HepG2 (cell line): ENCODE data around the gene GRM8. TPM values are rescaled to one million over a fixed set of nuclear protein-coding genes. Genes with fewer than 3 reads are reported as not detected.

Experiments used
- ATAC-seq: fragments of 200-7000 bp; cut with Tn5 transposase; 3 replicates; pipeline ENCODE4 v1.9.1; 2020; ENCODE audit warnings: mild to moderate bottlenecking, moderate library complexity
- BruUV-seq: library from RNA; stranded (reverse); fragments of 400-500 nt; replicated peaks from 2 replicates; lab custom pipeline; 2021; lab: Mats Ljungman, UMichigan
- CTCF ChIA-PET: fragments of 300-600 bp; formaldehyde crosslinking; extraction: SDS; loops from one replicate; lab custom pipeline; 2021; ENCODE audit warnings: low total read pairs, inconsistent platforms, low intra/inter-chr PET ratio; lab: Yijun Ruan, JAX
- POLR2A ChIA-PET: fragments of 350-600 bp; sonication (Branson Sonifier 250); formaldehyde crosslinking; loops from one replicate; lab custom pipeline; 2020; ENCODE audit warnings: antibody characterized with exemption, inconsistent platforms; lab: Yijun Ruan, JAX
- DNase-seq: peaks from one replicate; pipeline ENCODE4 v3.0.0-alpha.2; 2015; ENCODE audit warnings: low spot score
- FAIRE-seq: peaks from 3 replicates; lab custom pipeline; 2011; peaks lifted over from hg19 to GRCh38; lab: Jason Lieb, UNC
- H2AFZ ChIP-seq: one replicate; pipeline ENCODE4 v1.6.1; 2011; ENCODE audit warnings: low read length, inconsistent platforms
- H3K27ac ChIP-seq: fragments of 300-600 bp; 3 replicates; pipeline ENCODE4 v1.8.0; 2011; ENCODE audit warnings: mixed run types, mild to moderate bottlenecking, mixed read lengths, low read length, inconsistent platforms; ENCODE audit not compliant: insufficient read depth; ENCODE audit errors: extremely low read length
- H3K27me3 ChIP-seq, 2 experiments: fragments of 200-600 bp in 1 of 2; 2 replicates in 1 of 2; 3 replicates in 1 of 2; pipeline versions ENCODE4 v1.6.0 to v1.8.0; 2011; ENCODE audit warnings: low read length in 2 of 2, mild to moderate bottlenecking in 2 of 2, moderate library complexity in 2 of 2, inconsistent platforms in 1 of 2; ENCODE audit not compliant: insufficient read depth in 2 of 2, control insufficient read depth in 1 of 2
- H3K36me3 ChIP-seq, 2 experiments: fragments of 200-600 bp in 1 of 2; replicated peaks in 1 of 2; 2 replicates in 1 of 2; 3 replicates in 1 of 2; pipeline versions ENCODE4 v1.5.1 to v1.8.0; 2011; ENCODE audit warnings: low read length in 2 of 2, inconsistent platforms in 1 of 2; ENCODE audit not compliant: insufficient read depth in 2 of 2, control insufficient read depth in 1 of 2
- H3K4me1 ChIP-seq: 2 replicates; pipeline ENCODE4 v1.5.1; 2012; ENCODE audit warnings: low read length, inconsistent platforms; ENCODE audit not compliant: insufficient read depth
- H3K4me2 ChIP-seq: 2 replicates; pipeline ENCODE4 v1.6.0; 2011; ENCODE audit warnings: low read depth, low read length, inconsistent platforms
- H3K4me3 ChIP-seq, 3 experiments: fragments of 200-600 bp in 1 of 3; sonication (generic), shearing (Covaris generic) in 1 of 3; replicated peaks in 1 of 3; 2 replicates each; pipeline ENCODE4 v1.5.1; 2011 to 2016; ENCODE audit warnings: low read length in 3 of 3, inconsistent platforms in 2 of 3, low read depth in 2 of 3, mild to moderate bottlenecking in 2 of 3, control low read depth in 1 of 3, mixed read lengths in 1 of 3; ENCODE audit not compliant: insufficient read depth in 1 of 3
- H3K79me2 ChIP-seq: one replicate; pipeline ENCODE4 v1.6.1; 2011; ENCODE audit warnings: low read length, inconsistent platforms; ENCODE audit not compliant: insufficient read depth
- H3K9ac ChIP-seq: 2 replicates; pipeline ENCODE4 v1.6.0; 2011; ENCODE audit warnings: mild to moderate bottlenecking, low read depth, low read length, inconsistent platforms; ENCODE audit not compliant: insufficient read depth
- H3K9me3 ChIP-seq: 2 replicates; pipeline ENCODE4 v1.5.1; 2012; ENCODE audit warnings: mild to moderate bottlenecking, low read length
- H4K20me1 ChIP-seq: 2 replicates; pipeline ENCODE4 v1.6.0; 2011; ENCODE audit warnings: inconsistent platforms, mild to moderate bottlenecking, low read length, moderate library complexity; ENCODE audit not compliant: insufficient read depth
- EP300 ChIP-seq, 3 experiments: sonication (generic) in 1 of 3; formaldehyde crosslinking in 1 of 3; IDR thresholded peaks; 2 replicates each; pipeline versions ENCODE4 v1.5.1 to v1.6.1; 2011 to 2020; ENCODE audit warnings: low read depth in 2 of 3, low read length in 2 of 3, borderline replicate concordance in 1 of 3, improper control_type of control experiment in 1 of 3, mild to moderate bottlenecking in 1 of 3, missing genetic modification reagents in 1 of 3, moderate library complexity in 1 of 3
- PHF8 ChIP-seq: sonication (generic); formaldehyde crosslinking; IDR thresholded peaks from 2 replicates; pipeline ENCODE4 v1.5.0; 2020; ENCODE audit warnings: missing genetic modification reagents
- RFX5 ChIP-seq: IDR thresholded peaks from 2 replicates; pipeline ENCODE4 v1.6.1; 2011; ENCODE audit warnings: low read depth, low read length, improper control_type of control experiment
- ZEB1 ChIP-seq: IDR thresholded peaks from 2 replicates; pipeline ENCODE4 v1.6.1; 2012; ENCODE audit warnings: mild to moderate bottlenecking, low read depth, inconsistent platforms; ENCODE audit not compliant: insufficient replicate concordance
- ZNF263 ChIP-seq: sonication (generic); formaldehyde crosslinking; IDR thresholded peaks from 2 replicates; pipeline ENCODE4 v1.4.0; 2020; ENCODE audit warnings: missing genetic modification reagents
- ZNF552 ChIP-seq: sonication (generic); formaldehyde crosslinking; IDR thresholded peaks from 2 replicates; pipeline ENCODE4 v1.9.0; 2022; ENCODE audit warnings: missing genetic modification reagents, mild to moderate bottlenecking, borderline replicate concordance
- WGBS: methylation state at CpG from one replicate; pipeline ENCODE4 v1.1.6; 2017; ENCODE audit warnings: low lambda C conversion rate; 5-methylcytosine and 5-hydroxymethylcytosine counted together
- in situ Hi-C: cut with HindIII; loops from 2 replicates; pipeline ENCODE4 v1.10.0; 2017; ENCODE audit warnings: low pct_unique_long_range_greater_than_20kb; ENCODE audit not compliant: extremely low pct_ligation_motif_present
- intact Hi-C: fragments of 100-400 bp; cut with micrococcal nuclease; formaldehyde crosslinking; loops from one replicate; pipeline ENCODE4 v1.10.0; 2022; ENCODE audit not compliant: unreplicated experiment
- polyA plus RNA-seq, 8 experiments: library from polyadenylated mRNA; depleted of rRNA in 3 of 8; stranded (reverse) in 7 of 8; unstranded in 1 of 8; fragments of >200 nt; fragmentation: Illumina TruSeq in 4 of 8; extraction: Trizol in 4 of 8; gene quantifications; 2 replicates each; pipeline versions ENCODE4 v1.2.1 to v1.2.3, GENCODE V29; 2011 to 2016; ENCODE audit warnings: low read depth in 4 of 8, missing spikeins in 1 of 8, mixed read lengths in 1 of 8; ENCODE audit not compliant: insufficient read depth in 1 of 8
- total RNA-seq, 5 experiments: library from RNA; depleted of rRNA; stranded (reverse); fragments of >200 nt; fragmentation: Illumina TruSeq; extraction: Trizol; gene quantifications; 2 replicates each; pipeline ENCODE4 v1.2.3, GENCODE V29; 2016; ENCODE audit warnings: low read depth in 1 of 5
- TF ChIP-seq, protein P1 (sequence below): IDR thresholded peaks from 2 replicates; pipeline ENCODE4 v1.6.1; 2018; ENCODE audit warnings: missing genetic modification reagents, mild to moderate bottlenecking, missing compliant biosample characterization
- TF ChIP-seq, protein P2 (sequence below): sonication (generic); formaldehyde crosslinking; IDR thresholded peaks from 2 replicates; pipeline ENCODE4 v1.8.1; 2023; ENCODE audit warnings: missing genetic modification reagents, mild to moderate bottlenecking, borderline replicate concordance
- TF ChIP-seq, protein P3 (sequence below): IDR thresholded peaks from 2 replicates; pipeline ENCODE4 v1.6.1; 2016; ENCODE audit warnings: missing compliant biosample characterization, missing genetic modification reagents, borderline replicate concordance

Gene GRM8
- total and polyA plus RNA-seq, 2 of the 13 experiments (the other 11 are each of a cell fraction or from before 2014, with no cell fraction given): not detected

DNA sequence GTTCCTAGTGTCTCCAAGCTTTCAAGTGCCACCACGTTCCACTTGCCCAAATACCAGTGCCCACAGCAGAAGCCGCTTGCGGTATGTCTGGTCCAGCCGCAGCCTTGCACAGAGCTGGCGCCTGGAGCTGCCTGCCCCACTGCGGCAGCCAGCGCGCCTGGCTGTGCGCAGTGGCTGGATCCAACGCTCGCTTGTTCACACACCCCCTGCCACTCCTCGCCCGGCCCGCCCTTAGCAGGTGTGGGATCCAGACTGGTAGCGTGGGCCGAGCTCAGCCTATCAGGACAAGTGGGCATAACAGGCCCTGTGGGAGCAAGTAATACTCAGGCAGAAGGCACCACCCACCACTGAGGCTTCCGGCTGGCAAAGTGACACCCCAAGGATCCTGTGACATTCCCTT lies 294.4 kb downstream of the GRM8 start:
- Histone ChIP-seq H3K4me3 (no peak overlapping the region), H3K4me2 (no peak overlapping the region), H2AFZ (no peak overlapping the region), H3K27ac (no peak overlapping the region), H3K4me1 (no peaks in the 10 kb centered on the region), H4K20me1 (no peaks in the 10 kb centered on the region), H3K27me3 (no peaks in the 10 kb centered on the region), H3K36me3 (no peaks in the 10 kb centered on the region), H3K9ac (no peak overlapping the region), H3K79me2 (no peaks in the 10 kb centered on the region), H3K9me3 (no peaks in the 10 kb centered on the region)
- BruUV-seq: no TSS peak
- intact Hi-C loops: no loop called here
- no peak for ATAC-seq
- DNase-seq: no peak
- TF ChIP-seq ZNF263 (CRISPR knock-in tag) (no peak), PHF8 (CRISPR knock-in tag) (no peak), ZEB1 (no peak), RFX5 (no peak), EP300 (IDR thresholded peaks at IDR 0.05; ENCODE audit: low read depth in 2 of 2, low read length in 2 of 2) (no peak), EP300 (CRISPR knock-in tag; IDR thresholded peaks at IDR 0.05; ENCODE audit: borderline replicate concordance) (no peak), ZNF552 (CRISPR knock-in tag) (no peak)
- TF ChIP-seq, protein P1, sequence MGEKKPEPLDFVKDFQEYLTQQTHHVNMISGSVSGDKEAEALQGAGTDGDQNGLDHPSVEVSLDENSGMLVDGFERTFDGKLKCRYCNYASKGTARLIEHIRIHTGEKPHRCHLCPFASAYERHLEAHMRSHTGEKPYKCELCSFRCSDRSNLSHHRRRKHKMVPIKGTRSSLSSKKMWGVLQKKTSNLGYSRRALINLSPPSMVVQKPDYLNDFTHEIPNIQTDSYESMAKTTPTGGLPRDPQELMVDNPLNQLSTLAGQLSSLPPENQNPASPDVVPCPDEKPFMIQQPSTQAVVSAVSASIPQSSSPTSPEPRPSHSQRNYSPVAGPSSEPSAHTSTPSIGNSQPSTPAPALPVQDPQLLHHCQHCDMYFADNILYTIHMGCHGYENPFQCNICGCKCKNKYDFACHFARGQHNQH: no peak
- TF ChIP-seq, protein P2, sequence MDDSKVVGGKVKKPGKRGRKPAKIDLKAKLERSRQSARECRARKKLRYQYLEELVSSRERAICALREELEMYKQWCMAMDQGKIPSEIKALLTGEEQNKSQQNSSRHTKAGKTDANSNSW (CRISPR knock-in tag): no peak
- TF ChIP-seq, protein P3, sequence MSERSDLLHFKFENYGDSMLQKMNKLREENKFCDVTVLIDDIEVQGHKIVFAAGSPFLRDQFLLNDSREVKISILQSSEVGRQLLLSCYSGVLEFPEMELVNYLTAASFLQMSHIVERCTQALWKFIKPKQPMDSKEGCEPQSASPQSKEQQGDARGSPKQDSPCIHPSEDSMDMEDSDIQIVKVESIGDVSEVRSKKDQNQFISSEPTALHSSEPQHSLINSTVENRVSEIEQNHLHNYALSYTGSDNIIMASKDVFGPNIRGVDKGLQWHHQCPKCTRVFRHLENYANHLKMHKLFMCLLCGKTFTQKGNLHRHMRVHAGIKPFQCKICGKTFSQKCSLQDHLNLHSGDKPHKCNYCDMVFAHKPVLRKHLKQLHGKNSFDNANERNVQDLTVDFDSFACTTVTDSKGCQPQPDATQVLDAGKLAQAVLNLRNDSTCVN (CRISPR knock-in tag): no peak
- 45% methylated on average over 3 of the region's 17 CpGs for WGBS
- in situ Hi-C loops: no loop called here
- no peak for FAIRE-seq
- POLR2A ChIA-PET: no interaction called here
- CTCF ChIA-PET: no interaction called here
